ENCODE results near the gene DAZAP1. TPM values are rescaled to one million over a fixed set of nuclear protein-coding genes. Genes with fewer than 3 reads are reported as not detected.

Gene DAZAP1
- total RNA-seq, 2 experiments from 2014 or later = 295 to 300 TPM

DNA sequence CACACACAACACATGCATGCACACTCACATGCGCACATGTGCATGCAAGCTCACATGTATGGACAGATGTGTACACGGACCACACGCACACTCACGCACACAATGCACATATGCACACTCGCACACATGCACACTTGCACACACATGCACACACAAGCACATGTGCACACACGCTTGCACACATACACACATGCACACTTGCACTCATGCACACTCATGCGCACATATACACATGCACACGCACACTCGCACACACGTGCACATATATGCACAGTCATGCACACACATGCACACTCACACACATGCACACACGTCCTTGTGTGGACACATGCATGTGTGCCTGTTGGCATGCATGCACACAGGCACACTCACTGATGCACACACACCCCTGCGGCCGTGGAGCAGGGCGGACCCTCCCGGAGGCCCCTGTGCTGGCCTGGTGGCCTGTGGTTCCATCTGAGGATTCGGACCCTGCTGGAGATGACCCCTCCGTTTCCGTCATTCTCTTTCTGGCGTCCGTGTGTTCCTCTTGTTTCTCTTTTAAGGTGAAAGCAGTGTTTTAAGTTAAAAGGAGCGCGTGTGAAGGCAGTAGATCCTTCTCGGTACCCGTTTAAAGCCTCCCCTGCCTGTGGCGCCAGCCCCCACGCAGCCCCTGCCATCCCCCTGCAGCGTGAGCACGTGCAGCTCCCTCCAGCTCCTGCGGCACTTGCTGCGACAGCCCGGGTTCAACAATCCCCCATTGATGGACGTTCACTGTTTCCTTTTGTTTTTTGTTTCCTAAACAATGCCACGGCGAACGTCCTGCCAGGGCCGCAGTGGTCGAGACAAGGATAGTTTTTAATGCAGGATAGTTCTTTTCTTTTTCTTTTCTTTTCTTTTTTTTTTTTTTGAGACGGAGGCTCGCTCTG is 18.1 kb upstream of the DAZAP1 start:
- POLR2A ChIA-PET = no interaction called here

DNA sequence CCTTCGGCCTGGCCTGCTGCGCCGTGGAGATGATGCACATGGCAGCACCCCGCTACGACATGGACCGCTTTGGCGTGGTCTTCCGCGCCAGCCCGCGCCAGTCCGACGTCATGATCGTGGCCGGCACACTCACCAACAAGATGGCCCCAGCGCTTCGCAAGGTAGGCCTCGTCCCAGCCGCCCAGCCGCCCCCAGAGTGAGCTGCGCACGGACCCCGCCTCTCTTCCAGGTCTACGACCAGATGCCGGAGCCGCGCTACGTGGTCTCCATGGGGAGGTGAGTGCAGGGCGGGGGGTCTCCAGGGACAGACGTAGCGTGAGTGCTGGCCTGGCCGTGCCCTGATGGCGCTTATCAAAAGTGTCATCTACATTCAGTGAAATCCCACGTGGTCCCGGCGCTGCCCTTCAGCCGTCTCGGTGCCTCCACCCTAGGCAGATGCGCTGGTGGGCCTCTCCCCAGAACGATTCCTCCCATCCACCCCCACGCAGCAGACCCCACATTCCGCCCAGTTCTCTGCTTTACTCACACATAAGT is 16.4 kb upstream of the DAZAP1 start:
- POLR2A ChIA-PET = no interaction called here
- CTCF ChIA-PET = no interaction called here

More for the DNA sequence above, 18.1 kb upstream of the DAZAP1 start:
- CTCF ChIA-PET = no interaction called here

DNA sequence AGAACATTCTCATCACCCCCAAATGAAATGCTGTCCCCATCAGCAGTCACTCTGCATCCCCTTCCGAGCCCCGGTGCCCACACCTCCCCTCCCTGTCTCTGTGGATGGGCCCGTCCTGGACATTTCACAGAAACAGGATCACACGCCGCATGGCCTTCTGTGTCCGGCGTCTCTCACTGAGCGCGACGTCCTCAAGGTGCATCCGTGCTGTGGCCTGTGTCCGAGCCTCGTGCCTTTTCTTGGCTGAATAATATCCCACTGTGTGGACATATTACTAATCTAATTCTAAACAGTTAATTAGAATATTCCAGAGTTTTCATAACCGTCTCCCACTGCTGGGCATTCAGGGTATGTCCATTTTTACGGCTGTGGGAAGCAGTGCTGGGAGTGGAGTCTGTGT is 15.0 kb upstream of the DAZAP1 start:
- CTCF ChIA-PET = no interaction called here
- POLR2A ChIA-PET = no interaction called here

DNA sequence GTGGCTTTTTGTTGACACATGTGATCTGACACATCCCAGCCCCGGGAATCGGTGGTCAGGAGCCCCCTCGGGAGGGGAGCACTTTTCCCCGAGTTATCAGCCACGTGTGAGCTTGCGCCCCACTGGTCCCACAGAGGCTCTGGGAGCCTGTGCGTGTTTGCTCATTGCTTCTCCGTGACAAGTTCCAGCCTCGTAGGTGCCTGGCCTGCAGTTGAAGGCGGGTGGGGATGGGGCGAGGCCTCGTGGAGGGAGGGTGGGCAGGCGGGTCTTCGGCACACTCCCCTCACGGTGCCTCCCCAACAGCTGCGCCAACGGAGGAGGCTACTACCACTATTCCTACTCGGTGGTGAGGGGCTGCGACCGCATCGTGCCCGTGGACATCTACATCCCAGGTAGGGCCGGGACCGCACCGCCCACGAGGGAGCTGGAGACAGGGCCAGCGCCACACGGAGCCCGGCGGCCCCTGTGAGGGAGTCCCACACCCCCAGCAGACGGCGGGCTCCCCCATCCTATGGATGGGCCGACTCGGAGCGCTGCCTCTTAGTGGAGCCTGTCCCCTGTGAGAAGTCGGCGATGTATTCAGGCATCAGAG is 14.4 kb upstream of the DAZAP1 start:
- ChIA-PET POLR2A (no interaction called here), CTCF (no interaction called here)

DNA sequence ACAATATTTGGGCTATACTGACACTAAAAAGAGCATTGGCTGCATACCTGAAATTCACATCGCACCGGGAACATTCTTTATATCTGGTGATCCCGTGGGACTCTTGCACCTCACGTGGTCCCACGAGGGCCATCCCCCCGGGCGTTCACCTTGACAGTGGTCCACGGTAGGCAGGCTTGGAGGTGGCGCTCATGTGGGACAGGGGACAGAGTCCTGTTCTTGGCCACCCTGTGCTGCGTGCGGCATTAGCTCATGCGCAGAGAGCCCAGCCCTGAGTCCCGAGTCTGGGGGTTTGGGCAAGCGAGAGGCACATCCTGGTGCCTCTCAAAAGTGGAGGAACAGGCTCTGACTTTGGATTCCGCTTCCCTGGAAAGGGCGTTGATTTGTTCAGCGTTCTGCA is 13.5 kb upstream of the DAZAP1 start:
- POLR2A ChIA-PET = no interaction called here
- CTCF ChIA-PET = no interaction called here

DNA sequence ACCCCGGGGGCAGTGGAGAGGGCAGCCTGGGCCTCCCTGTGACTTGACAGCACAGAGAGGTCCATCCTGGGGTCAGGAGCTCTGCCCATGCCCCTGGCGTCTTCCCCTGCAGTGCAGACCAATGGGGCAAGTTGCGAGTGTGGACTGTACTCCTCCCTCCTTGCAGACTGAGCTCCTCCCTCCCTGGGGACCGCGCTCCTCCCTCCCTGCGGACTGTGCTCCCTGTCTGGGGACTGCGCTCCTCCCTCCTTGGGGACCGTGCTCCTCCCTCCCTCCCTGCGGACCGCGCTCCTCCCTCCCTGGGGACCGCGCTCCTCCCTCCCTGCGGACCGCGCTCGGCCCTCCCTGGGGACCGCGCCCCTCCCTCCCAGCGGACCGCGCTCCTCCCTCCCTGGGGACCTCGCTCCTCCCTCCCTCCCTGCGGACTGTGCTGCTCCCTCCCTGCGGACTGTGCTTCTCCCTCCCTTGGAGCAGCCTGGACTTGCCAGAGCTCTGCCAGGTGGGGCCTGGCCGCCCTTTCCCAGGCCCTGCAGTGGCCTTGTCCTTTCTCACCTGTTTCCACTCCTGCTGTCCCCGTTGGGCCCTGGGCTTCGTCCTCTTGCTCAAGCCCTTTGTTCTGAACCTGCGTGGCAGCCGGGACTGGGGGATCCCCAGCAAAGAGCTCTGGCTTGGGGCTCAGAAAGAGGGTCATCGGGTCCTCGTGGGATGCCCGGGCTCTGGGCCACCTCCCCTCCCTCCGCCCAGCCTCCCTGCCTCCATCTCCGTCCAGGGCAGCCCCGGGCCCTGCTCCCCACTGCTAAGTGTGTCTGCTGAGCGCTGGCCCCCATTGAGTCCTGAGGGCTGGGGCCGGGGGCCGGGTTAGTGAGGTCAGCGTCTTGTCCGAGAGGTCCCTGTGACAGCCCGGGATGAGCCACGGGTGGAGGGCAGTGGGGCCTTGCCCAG is 12.9 kb upstream of the DAZAP1 start:
- ChIA-PET CTCF (no interaction called here), POLR2A (no interaction called here)

DNA sequence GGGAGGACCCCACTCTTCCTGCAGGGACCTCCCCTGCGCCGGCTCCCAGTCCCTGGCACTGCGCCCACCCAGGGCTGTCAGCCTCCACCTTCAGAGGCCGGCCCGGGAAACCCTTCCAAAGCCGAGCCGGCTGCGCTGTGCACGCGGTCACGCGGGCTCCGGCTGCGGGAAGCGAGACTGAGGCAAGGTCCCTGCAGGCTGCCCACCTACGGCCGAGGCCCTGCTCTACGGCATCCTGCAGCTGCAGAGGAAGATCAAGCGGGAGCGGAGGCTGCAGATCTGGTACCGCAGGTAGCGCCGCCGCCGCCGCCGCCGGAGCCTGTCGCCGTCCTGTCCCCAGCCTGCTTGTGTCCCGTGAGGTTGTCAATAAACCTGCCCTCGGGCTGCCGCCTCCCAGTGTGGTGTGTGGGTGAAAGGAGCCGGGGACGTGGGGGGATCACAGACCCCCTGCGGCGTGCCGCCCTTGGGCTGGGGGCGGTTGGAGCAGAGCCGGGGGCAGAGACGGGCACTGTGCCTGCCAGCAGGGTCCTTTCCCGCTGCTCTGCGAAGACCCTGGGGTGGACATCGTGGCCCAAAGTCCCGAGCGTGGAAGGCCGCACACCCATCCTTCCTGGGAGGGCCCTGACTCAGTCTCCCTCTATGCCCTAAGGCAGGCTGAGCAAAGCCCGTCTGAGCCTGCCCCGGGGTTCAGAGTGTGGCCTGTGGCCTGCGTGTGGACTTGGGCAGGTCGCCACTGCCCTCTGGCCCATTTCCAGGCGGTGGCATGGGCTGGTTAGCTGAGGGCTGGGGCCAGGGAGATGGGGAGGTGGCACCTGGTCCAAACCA is 12.0 kb upstream of the DAZAP1 start:
- ChIA-PET CTCF (no interaction called here), POLR2A (no interaction called here)

DNA sequence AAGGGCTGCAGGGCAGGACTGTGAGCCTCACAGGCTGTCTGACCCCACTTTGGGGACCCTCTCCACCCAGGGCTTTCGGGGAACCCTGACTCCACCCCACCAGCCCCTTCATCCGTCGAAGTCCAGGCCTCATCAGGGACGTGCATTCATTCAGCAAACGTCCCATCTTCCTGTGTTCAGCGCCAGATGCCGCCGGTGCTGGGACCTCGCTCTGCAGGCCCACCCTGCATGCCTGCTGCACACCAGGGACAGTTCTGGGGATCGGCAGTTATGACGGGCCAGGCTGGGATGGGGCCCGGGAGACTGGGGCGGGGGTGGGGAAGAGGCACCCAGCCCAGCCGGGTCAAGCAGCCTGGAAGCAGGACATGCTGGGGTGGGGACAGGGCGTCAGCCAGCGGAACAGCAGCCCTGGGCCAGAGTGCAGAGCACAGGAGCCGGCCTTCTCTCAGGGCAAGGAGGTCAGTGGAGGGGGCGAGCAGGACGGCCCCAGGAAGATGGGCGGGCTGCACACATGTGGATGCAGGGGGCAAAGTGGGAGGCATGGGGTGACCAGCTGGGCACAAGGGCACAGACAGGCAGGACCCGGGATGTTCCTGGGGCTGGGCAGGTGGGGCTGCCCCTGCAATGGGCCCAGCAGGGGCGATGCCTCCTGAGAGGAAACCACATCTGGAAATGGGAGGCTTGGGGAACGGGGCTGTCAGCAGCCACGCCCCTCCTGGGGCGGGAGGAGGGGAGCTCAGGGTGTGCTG is 11.2 kb upstream of the DAZAP1 start:
- ChIA-PET POLR2A (interaction anchor here (0.6 kb wide), 1 partner anchor 31 kb away, joined by 4 read pairs; no protein-coding TSS in a partner anchor), CTCF (interaction anchor here (0.6 to 1.0 kb wide), 2 partner anchors 17 to 676 kb away, joined by 3 to 4 read pairs; no protein-coding TSS in a partner anchor)

DNA sequence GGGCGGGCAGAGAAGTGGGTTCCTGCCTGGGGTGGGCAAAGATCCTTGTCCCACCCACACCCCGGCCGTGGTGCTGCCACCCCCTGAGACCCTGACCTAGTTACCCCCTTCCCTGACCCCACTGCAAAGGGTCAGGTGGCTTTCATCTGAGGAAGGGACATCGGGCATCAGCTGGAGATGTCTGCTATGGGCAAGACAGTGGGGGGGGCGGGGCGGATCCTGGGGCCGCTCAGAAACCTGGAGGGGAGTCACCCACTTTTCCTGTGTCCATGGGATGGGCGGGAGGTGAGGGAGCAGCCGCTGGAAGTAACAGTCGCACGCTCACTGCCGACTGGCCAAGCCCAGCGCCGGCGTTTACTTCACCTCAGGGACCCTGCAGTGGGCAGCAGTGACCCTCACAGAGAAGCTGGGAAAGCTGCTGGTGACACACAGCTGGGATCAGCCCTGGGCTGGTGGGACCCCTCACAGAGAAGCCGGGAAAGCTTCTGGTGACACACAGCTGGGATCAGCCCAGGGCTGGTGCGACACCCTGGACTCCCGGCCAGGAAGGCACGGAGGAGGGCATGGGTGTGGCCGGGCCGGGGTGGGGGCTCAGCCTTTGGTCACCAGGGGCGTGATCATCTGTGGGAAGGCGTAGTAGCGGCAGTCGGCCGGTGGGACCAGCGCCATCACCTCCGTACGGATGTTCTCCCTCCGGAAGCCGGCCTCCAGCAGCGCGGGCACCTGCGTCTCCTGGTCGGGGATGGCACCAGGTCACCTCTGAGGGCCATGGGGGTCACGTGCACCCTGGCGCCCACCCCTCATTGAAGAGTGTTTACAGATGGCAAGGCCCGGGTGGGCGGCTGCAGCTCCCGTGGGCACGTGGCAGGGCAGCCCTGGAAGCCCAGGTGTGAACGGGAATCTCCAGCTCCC is 10.4 kb upstream of the DAZAP1 start:
- POLR2A ChIA-PET = interaction anchor here (0.6 kb wide), 1 partner anchor 30 kb away, joined by 4 read pairs; no protein-coding TSS in a partner anchor
- CTCF ChIA-PET = interaction anchor here (0.6 to 1.0 kb wide), 2 partner anchors 16 to 675 kb away, joined by 3 to 4 read pairs; no protein-coding TSS in a partner anchor

DNA sequence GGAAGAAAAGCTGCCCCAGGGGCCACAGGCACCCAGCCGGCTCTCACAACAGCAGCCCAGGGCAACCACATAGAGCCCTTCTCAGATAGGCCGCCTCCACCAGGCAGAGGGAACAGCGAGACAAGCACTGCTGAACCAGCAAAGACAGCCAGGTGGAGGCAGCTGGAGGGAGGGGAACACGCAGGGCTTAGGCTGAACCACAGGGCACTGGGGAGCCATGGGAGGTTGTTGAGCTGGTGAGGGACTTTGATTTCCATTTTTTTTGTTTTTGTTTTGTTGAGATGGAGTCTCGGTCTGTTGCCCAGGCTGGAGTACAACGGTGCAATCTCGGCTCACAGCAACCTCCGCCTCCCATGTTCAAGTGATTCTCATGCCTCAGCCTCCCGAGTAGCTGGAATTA is 9.5 kb upstream of the DAZAP1 start:
- POLR2A ChIA-PET = no interaction called here
- CTCF ChIA-PET = interaction anchor here (1.3 kb wide), 1 partner anchor 15 kb away, joined by 3 read pairs; no protein-coding TSS in a partner anchor

DNA sequence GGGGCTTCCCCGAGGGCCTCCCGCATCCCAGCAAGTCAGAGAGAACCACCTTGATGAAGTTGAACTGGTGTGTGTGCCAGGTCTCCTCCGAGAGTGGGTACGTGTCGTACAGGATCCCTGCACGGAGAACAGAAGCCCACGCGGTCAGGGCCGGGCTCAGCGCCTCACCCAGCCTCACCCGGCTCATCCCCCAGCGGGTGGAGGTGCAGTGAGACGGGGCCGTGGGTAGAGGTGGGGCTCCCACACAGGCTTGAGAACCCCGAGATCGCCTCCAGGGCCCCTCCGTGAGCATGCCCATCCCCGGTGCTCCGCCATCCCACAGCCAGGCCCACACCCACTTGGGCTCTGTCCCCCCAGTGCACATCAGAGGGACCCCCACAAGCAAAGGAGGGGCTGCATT is 8.3 kb upstream of the DAZAP1 start:
- CTCF ChIA-PET = no interaction called here
- POLR2A ChIA-PET = no interaction called here

DNA sequence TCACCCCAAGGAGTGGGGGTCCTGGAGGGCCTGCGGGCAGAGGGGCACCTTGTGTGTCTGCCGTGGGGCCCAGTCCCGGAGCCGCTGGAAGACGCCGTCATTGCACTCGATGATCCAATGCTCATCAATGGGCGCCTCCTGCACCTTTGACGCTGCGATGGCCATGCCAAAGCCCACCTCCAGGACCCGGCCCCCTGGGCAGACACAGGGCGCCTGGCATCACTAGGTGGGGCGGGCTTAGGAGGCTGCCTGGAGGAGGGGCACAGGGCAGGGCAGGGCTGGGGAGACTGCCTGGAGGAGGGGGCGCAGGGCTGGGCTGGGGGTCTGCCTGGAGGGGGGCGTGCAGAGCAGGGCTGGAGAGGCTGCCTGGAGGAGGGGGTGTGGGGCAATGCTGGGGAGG is 7.6 kb upstream of the DAZAP1 start:
- ChIA-PET POLR2A (no interaction called here), CTCF (no interaction called here)

DNA sequence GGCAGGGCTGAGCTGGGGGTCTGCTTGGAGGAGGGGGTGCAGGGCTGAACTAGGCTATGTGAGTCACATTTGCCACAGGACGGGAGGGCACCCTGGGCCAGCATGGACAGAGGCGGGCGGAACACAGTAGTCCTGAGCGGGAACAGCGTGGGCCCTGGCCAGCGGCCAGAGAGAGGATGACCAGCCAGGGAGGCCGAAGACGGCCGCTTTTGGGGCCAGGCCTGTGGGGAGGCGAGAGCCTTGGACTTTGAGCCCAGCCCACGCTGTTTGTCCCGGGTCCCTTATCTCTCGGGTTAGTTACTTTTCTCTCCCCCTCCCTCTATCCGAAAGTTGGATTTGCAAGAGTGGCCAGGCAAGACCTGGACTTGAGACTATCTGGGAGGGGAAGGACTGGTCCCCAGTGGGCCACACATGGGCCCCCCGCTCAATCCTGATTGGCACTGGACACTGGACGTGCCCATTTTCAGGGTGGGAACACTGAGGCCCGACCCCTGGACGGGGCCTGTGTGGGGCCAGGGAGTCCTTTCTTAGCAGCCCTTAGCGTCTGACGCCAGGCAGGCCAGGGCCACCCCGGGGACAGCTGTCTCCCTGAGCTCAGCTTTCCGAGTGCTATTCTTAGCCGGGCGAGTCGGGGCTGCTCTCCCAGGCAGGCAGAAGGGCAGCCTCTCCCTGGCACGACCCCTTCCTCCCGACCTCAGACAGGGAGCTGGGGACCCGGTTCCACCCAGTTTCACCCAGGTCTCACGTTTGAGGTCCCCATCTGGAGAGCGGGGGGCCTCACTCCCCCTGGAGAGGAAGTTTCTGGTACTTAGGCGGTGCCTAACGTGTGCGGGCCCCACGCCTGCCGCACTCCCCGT is 6.9 kb upstream of the DAZAP1 start:
- ChIA-PET CTCF (no interaction called here), POLR2A (no interaction called here)

DNA sequence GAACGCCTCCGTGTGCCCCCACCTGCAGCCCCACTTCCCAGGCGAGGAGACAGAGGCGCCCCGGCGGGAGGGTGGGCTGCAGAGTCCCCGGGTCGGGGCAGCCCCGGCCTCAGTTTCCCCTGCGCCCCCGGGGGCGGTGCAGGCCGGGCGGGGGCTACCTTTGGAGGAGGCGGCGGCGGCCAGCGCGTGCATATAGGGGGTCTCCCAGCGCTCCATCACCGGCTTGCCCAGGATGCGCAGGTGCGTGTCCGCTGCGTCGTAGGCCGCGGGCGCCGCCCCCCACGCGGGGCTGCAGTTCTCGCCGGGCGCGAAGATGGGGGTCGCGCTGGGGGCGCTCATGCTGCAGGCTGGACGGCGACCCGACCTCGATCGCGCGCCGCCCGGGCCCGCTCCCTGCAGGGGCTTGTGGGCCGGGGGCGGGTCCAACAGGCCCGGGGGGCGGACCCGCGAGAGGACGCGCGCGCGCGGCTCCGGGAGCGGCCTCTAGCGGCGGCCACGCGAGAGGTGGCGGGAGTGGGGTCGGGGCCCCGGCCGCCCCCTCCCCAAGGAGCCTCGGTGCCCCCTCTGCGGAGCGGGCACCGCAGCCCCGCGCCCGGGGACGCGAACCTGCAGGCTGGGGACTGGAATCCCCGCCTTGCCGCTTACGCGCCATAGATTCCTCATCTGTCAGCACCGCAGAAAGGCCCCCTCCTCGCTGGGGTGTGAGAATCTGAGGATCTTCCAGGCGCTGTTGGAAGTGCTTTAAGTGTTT is 6.1 kb upstream of the DAZAP1 start, which contains the start of gene GAMT:
GAMT (minus strand) TSS at position 405 of the 751 bp plus-strand sequence; CDS start at position 339, 66 bp downstream.
- CTCF ChIA-PET = no interaction called here

DNA sequence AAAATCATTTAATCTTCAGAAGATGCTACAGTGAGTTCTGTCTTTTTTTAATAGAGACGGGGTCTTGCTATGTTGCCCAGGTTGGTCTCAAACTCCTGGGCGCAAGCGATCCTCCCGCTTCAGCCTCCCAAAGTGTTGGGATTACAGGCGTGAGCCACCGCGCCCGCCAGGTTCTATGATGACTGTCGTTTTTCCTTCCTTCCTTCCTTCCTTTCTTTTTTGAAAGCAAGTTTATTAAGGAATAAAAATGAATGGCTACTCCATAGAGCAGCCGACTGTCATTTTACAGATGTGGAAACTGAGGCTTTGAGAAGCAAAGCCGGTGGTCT is 5.5 kb upstream of the DAZAP1 start:
- ChIA-PET CTCF (interaction anchor here (2.1 kb wide), 1 partner anchor 158 kb away, joined by 7 read pairs; no protein-coding TSS in a partner anchor), POLR2A (no interaction called here)

More for the DNA sequence above, 6.1 kb upstream of the DAZAP1 start, which contains the start of gene GAMT:
- POLR2A ChIA-PET = no interaction called here
